Left lung (tissue), 10 donors: ENCODE measurements around the gene GHRL. TPM values are rescaled to one million over a fixed set of nuclear protein-coding genes. Genes with fewer than 3 reads are reported as not detected.

Source experiments
- ATAC-seq: fragments of 200-7000 bp; cut with Tn5 transposase; one replicate; pipeline ENCODE4 v1.9.1; 2020; ENCODE audit warnings: moderate library complexity
- DNase-seq, 4 donors: peaks; one replicate each; pipeline ENCODE4 v3.0.0-alpha.2; 2013 to 2020
- H3K27ac ChIP-seq, 2 donors: fragments of 200-600 bp; sonication (generic) in 1 of 2; one replicate each; pipeline versions ENCODE4 v1.5.0 to v1.8.0; 2020 to 2021
- H3K27me3 ChIP-seq, 2 donors: fragments of 200-600 bp; sonication (generic) in 1 of 2; one replicate each; pipeline versions ENCODE4 v1.5.0 to v1.8.0; 2020 to 2021
- H3K36me3 ChIP-seq, 2 donors: fragments of 200-600 bp; sonication (generic) in 1 of 2; one replicate each; pipeline versions ENCODE4 v1.5.0 to v1.8.0; 2020 to 2021
- H3K4me1 ChIP-seq, 2 donors: fragments of 200-600 bp; one replicate each; pipeline ENCODE4 v1.8.0; 2021
- H3K4me3 ChIP-seq, 2 donors: fragments of 200-600 bp; sonication (generic) in 1 of 2; one replicate each; pipeline versions ENCODE4 v1.5.0 to v1.8.0; 2020 to 2021; ENCODE audit warnings: mild to moderate bottlenecking in 1 of 2
- H3K9me3 ChIP-seq, 2 donors: fragments of 200-600 bp; sonication (generic) in 1 of 2; one replicate each; pipeline versions ENCODE4 v1.5.0 to v1.8.0; 2020 to 2021
- CTCF ChIP-seq, 2 donors: fragments of 200-600 bp; sonication (generic) in 1 of 2; IDR thresholded peaks; one replicate each; pipeline versions ENCODE4 v1.5.0 to v1.8.0; 2021; ENCODE audit warnings: antibody characterized with exemption in 2 of 2
- intact Hi-C, 2 donors: fragments of 100-400 bp; cut with DNase I; formaldehyde crosslinking; loops; one replicate each; pipeline versions ENCODE4 v1.11.2 to v1.14.2; 2022
- polyA plus RNA-seq, 6 donors: library from polyadenylated mRNA; unstranded; fragments of 120-200 nt; gene quantifications; one replicate each; pipeline ENCODE4 v1.2.1, GENCODE V29; 2013; ENCODE audit not compliant: insufficient read length in 6 of 6
- total RNA-seq, 2 donors: library from RNA; stranded (reverse); fragmentation: NEBNext Ultra II Directional; extraction: Animal tissue kit (Norgen Biotek cat#: 25700); gene quantifications; one replicate each; pipeline ENCODE4 v1.2.1, GENCODE V29; 2021
- donor health status: DM: no; HTN: yes; CAD: no.
- donor health status: DM: no; HTN: no; CAD: no.

The GHRL gene
- total and polyA plus RNA-seq, 8 donors: 0.17 to 195 (median 114) TPM

GRCh38 chr3:10320320-10320677 lies 27.6 kb upstream of the GHRL start:
- H3K27ac ChIP-seq: peak overlapping the region; percentile 82 to 86
- H3K27me3 ChIP-seq: no peaks in the 10 kb centered on the region
- ATAC-seq: peak; percentile 22
- H3K4me1 ChIP-seq: peaks cover 7 to 30% of the 10 kb centered on the region in 2 donors
- intact Hi-C loops: no loop called here
- H3K4me3 ChIP-seq: peak overlapping the region; percentile 84 to 95
- no peak for DNase-seq
- TF ChIP-seq CTCF (IDR thresholded peaks at IDR 0.05): no peak
- peaks cover 10 to 37% of the 10 kb centered on the region in 2 donors for H3K36me3 ChIP-seq
- H3K9me3 ChIP-seq: no peaks in the 10 kb centered on the region

GRCh38 chr3:10319804-10320203 lies 27.1 kb upstream of the GHRL start:
- no peaks in the 10 kb centered on the region for H3K9me3 ChIP-seq
- no peak for DNase-seq
- H3K4me1 ChIP-seq: peaks cover 7 to 30% of the 10 kb centered on the region in 2 donors
- no peak for TF ChIP-seq CTCF (IDR thresholded peaks at IDR 0.05)
- H3K27me3 ChIP-seq: no peaks in the 10 kb centered on the region
- ATAC-seq: no peak
- H3K36me3 ChIP-seq: peaks cover 13 to 42% of the 10 kb centered on the region in 2 donors
- intact Hi-C loops: no loop called here
- no peak overlapping the region for H3K27ac ChIP-seq
- H3K4me3 ChIP-seq: peak overlapping the region; percentile 84 to 95

- TF ChIP-seq CTCF (IDR thresholded peaks at IDR 0.05): no peak
- H3K4me1 ChIP-seq: peaks cover 7 to 30% of the 10 kb centered on the region in 2 donors
- H3K4me3 ChIP-seq: peak overlapping the region in 1 of 2 donors; percentile 84
- DNase-seq (no peak), ATAC-seq (no peak)
- intact Hi-C loops: no loop called here
- peaks cover 14 to 48% of the 10 kb centered on the region in 2 donors for H3K36me3 ChIP-seq
- no peaks in the 10 kb centered on the region for H3K9me3 ChIP-seq
- no peaks in the 10 kb centered on the region for H3K27me3 ChIP-seq
- H3K27ac ChIP-seq: no peak overlapping the region
These were observed 26.5 kb upstream of the GHRL start for GRCh38 chr3:10319251-10319650.

GRCh38 chr3:10317961-10318350 lies 25.2 kb upstream of the GHRL start:
- H3K27me3 ChIP-seq: no peaks in the 10 kb centered on the region
- no peak overlapping the region for H3K4me3 ChIP-seq
- H3K27ac ChIP-seq: no peak overlapping the region
- no peak for ATAC-seq
- no peak for DNase-seq
- H3K9me3 ChIP-seq: no peaks in the 10 kb centered on the region
- H3K4me1 ChIP-seq: peaks cover 7 to 30% of the 10 kb centered on the region in 2 donors
- intact Hi-C loops: no loop called here
- TF ChIP-seq CTCF (IDR thresholded peaks at IDR 0.05): no peak
- peaks cover 14 to 60% of the 10 kb centered on the region in 2 donors for H3K36me3 ChIP-seq

GRCh38 chr3:10317311-10317960 lies 24.7 kb upstream of the GHRL start:
- DNase-seq (no peak), ATAC-seq (no peak)
- intact Hi-C loops: no loop called here
- Histone ChIP-seq H3K27ac (no peak overlapping the region), H3K9me3 (no peaks in the 10 kb centered on the region), H3K27me3 (no peaks in the 10 kb centered on the region), H3K4me1 (peaks cover 7 to 30% of the 10 kb centered on the region in 2 donors), H3K4me3 (no peak overlapping the region), H3K36me3 (peaks cover 14 to 66% of the 10 kb centered on the region in 2 donors)
- TF ChIP-seq CTCF (IDR thresholded peaks at IDR 0.05): no peak
